ENCODE data around the gene PABPN1. TPM values are rescaled to one million over a fixed set of nuclear protein-coding genes. Genes with fewer than 3 reads are reported as not detected.

Gene PABPN1
- total and polyA plus RNA-seq, 8 donors: 32.6 to 166 (median 53.4) TPM

- DNase-seq (peak in 4 of 6 donors; percentile 52 to 77 (median 61)), ATAC-seq (peak; percentile 75 to 96 (median 90)), FAIRE-seq (no peak)
- H3K9me3 ChIP-seq: no peaks in the 10 kb centered on the region
- no peaks in the 10 kb centered on the region for H3K27me3 ChIP-seq
- peaks cover 0 to 8% (median 4%) of the 10 kb centered on the region in 3 donors for H3K4me1 ChIP-seq
- TF ChIP-seq CTCF (IDR thresholded peaks at IDR 0.05): peak; percentile 70 to 84 (median 79)
- WGBS, 2 donors: 28 to 40% methylated on average over 4 of the region's 4 CpGs
- H3K36me3 ChIP-seq: peaks cover 0 to 24% (median 13%) of the 10 kb centered on the region in 3 donors
- intact Hi-C loops (cut with DNase I): loop anchor here in 1 of 3 donors (5.0 kb wide), 2 partner anchors 49 to 139 kb away; partner anchors contain the start of genes CMTM5 and NGDN
- H3K4me3 ChIP-seq: no peak overlapping the region
- H3K27ac ChIP-seq: no peak overlapping the region
These were observed 6.9 kb downstream of the PABPN1 start for GRCh38 chr14:23327947-23328744.

GRCh38 chr14:23335623-23336022 is 14.4 kb downstream of the PABPN1 start:
- DNase-seq (no peak), ATAC-seq (no peak), FAIRE-seq (no peak)
- TF ChIP-seq CTCF (IDR thresholded peaks at IDR 0.05): no peak
- H3K9me3 ChIP-seq: no peaks in the 10 kb centered on the region
- H3K36me3 ChIP-seq: no peaks in the 10 kb centered on the region
- intact Hi-C loops (cut with DNase I): loop anchor here in 1 of 3 donors (5.0 kb wide), 1 partner anchor 37 kb away; the partner anchor contains the start of gene IL25
- no peaks in the 10 kb centered on the region for H3K4me1 ChIP-seq
- H3K4me3 ChIP-seq: no peak overlapping the region
- 76 to 83% methylated on average over 5 of the region's 5 CpGs for WGBS, 2 donors
- H3K27ac ChIP-seq: no peak overlapping the region
- no peaks in the 10 kb centered on the region for H3K27me3 ChIP-seq

- no peak for FAIRE-seq
- intact Hi-C loops (cut with DNase I): loop anchor here in 1 of 3 donors (5.0 kb wide), 1 partner anchor 33 kb away; the partner anchor contains the start of gene IL25
These were observed 18.4 kb downstream of the PABPN1 start for GRCh38 chr14:23339506-23340268.

GRCh38 chr14:23344481-23344880 is 23.2 kb downstream of the PABPN1 start:
- no peaks in the 10 kb centered on the region for H3K4me1 ChIP-seq
- FAIRE-seq (no peak), ATAC-seq (no peak), DNase-seq (no peak)
- no peak for TF ChIP-seq CTCF (IDR thresholded peaks at IDR 0.05)
- no peak overlapping the region for H3K27ac ChIP-seq
- no peak overlapping the region for H3K4me3 ChIP-seq
- 45 to 57% methylated on average over 3 of the region's 3 CpGs for WGBS, 2 donors
- H3K9me3 ChIP-seq: no peaks in the 10 kb centered on the region
- no peaks in the 10 kb centered on the region for H3K27me3 ChIP-seq
- intact Hi-C loops (cut with DNase I): no loop called here
- H3K36me3 ChIP-seq: no peaks in the 10 kb centered on the region

More at GRCh38 chr14:23339506-23340268, 18.4 kb downstream of the PABPN1 start:
- no peak for TF ChIP-seq CTCF (IDR thresholded peaks at IDR 0.05)
- DNase-seq: no peak
- H3K4me3 ChIP-seq: no peak overlapping the region
- WGBS, 2 donors: 61 to 77% methylated on average over 1 of the region's 1 CpG
- no peak for ATAC-seq
- H3K27me3 ChIP-seq: no peaks in the 10 kb centered on the region
- H3K9me3 ChIP-seq: no peaks in the 10 kb centered on the region
- no peaks in the 10 kb centered on the region for H3K36me3 ChIP-seq
- no peaks in the 10 kb centered on the region for H3K4me1 ChIP-seq
- no peak overlapping the region for H3K27ac ChIP-seq
